Upper lobe of left lung (tissue), 6 donors: ENCODE data around the gene DNAJA2. TPM values are rescaled to one million over a fixed set of nuclear protein-coding genes. Genes with fewer than 3 reads are reported as not detected.

ENCODE experiments used
- ATAC-seq, 2 donors: fragments of 200-7000 bp; cut with Tn5 transposase; one replicate each; pipeline ENCODE4 v1.9.1; 2022; ENCODE audit warnings: mild to moderate bottlenecking in 2 of 2, moderate library complexity in 2 of 2; ENCODE audit not compliant: low FRiP score in 2 of 2
- DNase-seq, 2 donors: peaks; one replicate each; pipeline ENCODE4 v3.0.0-alpha.2; 2019 to 2020
- H3K27ac ChIP-seq, 4 donors: fragments of 200-600 bp; sonication (generic); one replicate each; pipeline ENCODE4 v1.5.1; 2016 to 2019
- H3K27me3 ChIP-seq, 4 donors: fragments of 200-600 bp; sonication (generic); one replicate each; pipeline ENCODE4 v1.5.1; 2017 to 2019
- H3K36me3 ChIP-seq, 4 donors: fragments of 200-600 bp; sonication (generic); one replicate each; pipeline ENCODE4 v1.5.1; 2016 to 2019
- H3K4me1 ChIP-seq, 4 donors: fragments of 200-600 bp; sonication (generic); one replicate each; pipeline ENCODE4 v1.5.1; 2018 to 2019
- H3K4me3 ChIP-seq, 4 donors: fragments of 200-600 bp; sonication (generic); one replicate each; pipeline ENCODE4 v1.5.1; 2017 to 2019; ENCODE audit warnings: mild to moderate bottlenecking in 2 of 4, moderate library complexity in 1 of 4
- H3K9me3 ChIP-seq, 4 donors: fragments of 200-600 bp; sonication (generic); one replicate each; pipeline ENCODE4 v1.5.1; 2018 to 2019
- EP300 ChIP-seq, 4 donors: sonication (generic); formaldehyde crosslinking; IDR thresholded peaks; one replicate each; pipeline ENCODE4 v1.5.1; 2017; ENCODE audit warnings: antibody characterized with exemption in 4 of 4, control low read depth in 2 of 4
- POLR2A ChIP-seq, 4 donors: fragments of 450-650 bp; IDR thresholded peaks; one replicate each; pipeline ENCODE4 v1.5.1; 2016 to 2017; ENCODE audit warnings: antibody characterized with exemption in 4 of 4, mild to moderate bottlenecking in 2 of 4
- POLR2AphosphoS5 ChIP-seq, 2 donors: sonication (generic); formaldehyde crosslinking; IDR thresholded peaks; one replicate each; pipeline ENCODE4 v1.5.1; 2017; ENCODE audit warnings: antibody characterized with exemption in 2 of 2
- WGBS, 2 donors: methylation state at CpG; one replicate each; pipeline ENCODE4 v1.1.5; 2017 to 2018; 5-methylcytosine and 5-hydroxymethylcytosine counted together
- total RNA-seq, 6 donors: library from RNA; depleted of rRNA in 4 of 6; stranded (reverse); fragments of >200 nt in 4 of 6; gene quantifications; one replicate each; pipeline versions ENCODE4 v1.1.0 to v1.2.1, GENCODE V29; 2016 to 2021
- TF ChIP-seq, protein P1 (sequence below), 6 experiments: fragments of 450-650 bp in 4 of 6; fragments of 200-600 bp in 2 of 6; sonication (generic) in 2 of 6; IDR thresholded peaks; one replicate each; pipeline ENCODE4 v1.5.1; 2016 to 2019; ENCODE audit warnings: antibody characterized with exemption in 6 of 6
- donor health status: DM: no; HTN: no; CAD: no; lungs with moderate emphysema.
- donor health status: DM: no; HTN: yes; CAD: no; lungs with severe emphysema.

Gene DNAJA2
- total RNA-seq, 6 donors from 2014 or later: 15.7 to 51.2 (median 41.0) TPM

DNA sequence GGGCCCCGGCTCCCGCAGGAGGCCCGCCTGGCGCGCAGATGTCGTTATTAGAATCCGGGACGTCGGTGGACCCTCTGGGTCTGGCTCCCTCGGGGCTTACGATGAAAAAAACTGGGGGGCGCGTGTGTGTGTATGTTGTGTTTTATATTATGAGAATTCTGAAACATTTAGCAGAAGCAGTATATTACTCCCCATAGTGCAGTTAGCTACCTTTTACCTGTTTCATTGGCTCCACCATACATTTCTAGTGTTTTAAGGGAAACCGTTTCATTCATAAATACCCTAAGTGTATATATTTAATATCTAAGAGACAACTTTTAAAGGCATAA lies 486 bp upstream of the DNAJA2 start:
- Histone ChIP-seq H3K4me1 (peaks cover 20 to 40% (median 26%) of the 10 kb centered on the region in 4 donors), H3K9me3 (no peaks in the 10 kb centered on the region), H3K27ac (peak overlapping the region; percentile 91 to 99 (median 96)), H3K4me3 (peak overlapping the region; percentile 61 to 97 (median 90)), H3K36me3 (peaks cover 0 to 20% (median 7%) of the 10 kb centered on the region in 4 donors), H3K27me3 (no peaks in the 10 kb centered on the region)
- 2 to 3% methylated on average over 12 to 14 of the region's 14 CpGs for WGBS, 2 donors
- no peak for TF ChIP-seq POLR2AphosphoS5 (IDR thresholded peaks at IDR 0.05)
- TF ChIP-seq POLR2A (IDR thresholded peaks at IDR 0.05): no peak
- TF ChIP-seq, protein P1, sequence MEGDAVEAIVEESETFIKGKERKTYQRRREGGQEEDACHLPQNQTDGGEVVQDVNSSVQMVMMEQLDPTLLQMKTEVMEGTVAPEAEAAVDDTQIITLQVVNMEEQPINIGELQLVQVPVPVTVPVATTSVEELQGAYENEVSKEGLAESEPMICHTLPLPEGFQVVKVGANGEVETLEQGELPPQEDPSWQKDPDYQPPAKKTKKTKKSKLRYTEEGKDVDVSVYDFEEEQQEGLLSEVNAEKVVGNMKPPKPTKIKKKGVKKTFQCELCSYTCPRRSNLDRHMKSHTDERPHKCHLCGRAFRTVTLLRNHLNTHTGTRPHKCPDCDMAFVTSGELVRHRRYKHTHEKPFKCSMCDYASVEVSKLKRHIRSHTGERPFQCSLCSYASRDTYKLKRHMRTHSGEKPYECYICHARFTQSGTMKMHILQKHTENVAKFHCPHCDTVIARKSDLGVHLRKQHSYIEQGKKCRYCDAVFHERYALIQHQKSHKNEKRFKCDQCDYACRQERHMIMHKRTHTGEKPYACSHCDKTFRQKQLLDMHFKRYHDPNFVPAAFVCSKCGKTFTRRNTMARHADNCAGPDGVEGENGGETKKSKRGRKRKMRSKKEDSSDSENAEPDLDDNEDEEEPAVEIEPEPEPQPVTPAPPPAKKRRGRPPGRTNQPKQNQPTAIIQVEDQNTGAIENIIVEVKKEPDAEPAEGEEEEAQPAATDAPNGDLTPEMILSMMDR (IDR thresholded peaks at IDR 0.05): no peak
- no peak for TF ChIP-seq EP300 (IDR thresholded peaks at IDR 0.05)
- no peak for ATAC-seq
- no peak for DNase-seq

DNA sequence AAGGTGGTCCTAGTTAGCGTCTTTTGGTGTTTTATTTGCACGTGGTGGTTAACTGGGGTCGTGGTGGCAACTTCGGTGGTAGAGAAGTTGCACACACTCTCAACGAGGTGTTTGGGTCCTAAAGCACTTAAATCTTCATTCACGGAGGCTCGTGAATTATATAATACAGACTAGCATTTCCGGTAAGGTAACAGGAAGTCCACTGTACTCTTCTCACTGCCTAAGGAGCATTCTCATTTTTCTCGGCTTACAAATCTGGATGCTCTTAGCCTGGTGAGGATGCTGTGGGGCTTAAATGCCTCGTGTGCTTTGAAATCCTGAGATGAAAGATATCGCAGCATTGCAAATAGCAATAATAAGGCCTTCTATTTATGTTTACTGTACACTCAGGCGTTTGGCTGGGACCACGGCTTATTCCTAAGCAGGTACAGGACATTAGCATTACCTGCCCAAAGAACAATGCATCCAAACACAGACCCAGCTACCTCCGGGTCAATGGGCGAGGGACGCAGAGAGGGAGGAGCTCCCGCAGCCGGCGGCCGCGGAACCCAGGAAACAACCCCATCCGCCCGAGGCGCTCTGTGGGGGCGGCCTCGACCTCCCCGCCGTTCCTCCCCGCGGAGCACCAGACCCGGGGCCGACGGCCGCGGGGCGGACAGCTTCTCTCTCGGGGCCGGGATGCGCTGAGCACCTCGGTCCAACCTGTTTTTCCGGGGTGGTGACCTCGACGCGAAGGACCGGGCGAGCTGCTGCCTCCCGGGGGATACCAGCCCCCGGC lies 856 bp downstream of the DNAJA2 start:
- no peaks in the 10 kb centered on the region for H3K27me3 ChIP-seq
- DNase-seq: peak; percentile 48 to 90
- peak; percentile 56 to 57 for ATAC-seq
- no peak for TF ChIP-seq EP300 (IDR thresholded peaks at IDR 0.05)
- H3K36me3 ChIP-seq: peaks cover 10 to 33% (median 20%) of the 10 kb centered on the region in 4 donors
- no peaks in the 10 kb centered on the region for H3K9me3 ChIP-seq
- peaks cover 20 to 40% (median 26%) of the 10 kb centered on the region in 4 donors for H3K4me1 ChIP-seq
- H3K27ac ChIP-seq: peak overlapping the region; percentile 91 to 99 (median 96)
- WGBS, 2 donors: 3 to 7% methylated on average over 12 to 30 of the region's 48 CpGs
- H3K4me3 ChIP-seq: peak overlapping the region; percentile 45 to 97 (median 90)

DNA sequence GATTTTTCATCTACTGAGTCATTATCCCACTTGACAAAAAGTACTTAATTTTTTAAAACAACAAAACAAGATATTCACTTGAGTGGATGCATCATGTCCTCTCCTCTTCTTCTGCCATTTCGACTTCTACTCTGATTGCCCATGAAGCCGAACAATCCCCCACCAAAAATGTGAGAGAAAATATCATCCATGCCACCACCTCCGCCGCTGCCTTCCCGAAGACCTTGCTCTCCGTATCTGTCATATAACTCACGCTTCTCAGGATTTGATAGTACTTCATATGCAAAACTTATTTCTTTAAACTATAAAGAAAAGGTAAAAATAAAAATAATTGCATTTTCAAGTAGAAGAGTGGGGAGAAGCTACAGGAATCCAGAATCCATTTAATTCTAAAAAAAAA lies 2.2 kb downstream of the DNAJA2 start:
- H3K36me3 ChIP-seq: peaks cover 24 to 46% (median 33%) of the 10 kb centered on the region in 4 donors
- no peak overlapping the region for H3K27ac ChIP-seq
- no peaks in the 10 kb centered on the region for H3K27me3 ChIP-seq
- DNase-seq: no peak
- H3K9me3 ChIP-seq: no peaks in the 10 kb centered on the region
- TF ChIP-seq EP300 (IDR thresholded peaks at IDR 0.05) (no peak), POLR2AphosphoS5 (IDR thresholded peaks at IDR 0.05) (no peak)
- TF ChIP-seq, protein P1 (IDR thresholded peaks at IDR 0.05): no peak
- ATAC-seq: no peak
- WGBS, 2 donors: 93% methylated on average over 7 of the region's 7 CpGs
- H3K4me3 ChIP-seq: no peak overlapping the region
- H3K4me1 ChIP-seq: peaks cover 20 to 40% (median 26%) of the 10 kb centered on the region in 4 donors

DNA sequence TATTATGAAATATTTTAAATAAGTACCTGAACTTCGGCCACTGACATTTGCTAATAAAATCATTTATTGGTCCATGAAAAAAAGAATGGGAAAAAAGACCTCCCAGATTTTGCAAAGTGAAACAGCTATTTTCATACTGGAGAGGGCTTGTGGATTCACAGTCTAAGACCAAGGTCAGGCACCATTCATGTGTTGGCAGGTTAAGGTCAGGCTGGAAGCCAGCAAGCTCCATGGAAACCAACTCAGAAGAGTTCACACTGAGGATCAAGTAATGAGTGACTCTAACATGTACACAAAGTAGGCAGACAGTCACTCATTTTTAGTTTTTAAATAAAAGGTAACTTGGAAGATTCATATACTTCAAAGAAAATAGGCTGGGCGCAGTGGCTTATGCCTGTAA lies 3.4 kb downstream of the DNAJA2 start:
- 77 to 86% methylated on average over 2 of the region's 2 CpGs for WGBS, 2 donors
- TF ChIP-seq, protein P1 (IDR thresholded peaks at IDR 0.05): no peak
- no peak for TF ChIP-seq POLR2A (IDR thresholded peaks at IDR 0.05)
- no peak for TF ChIP-seq EP300 (IDR thresholded peaks at IDR 0.05)
- no peak for TF ChIP-seq POLR2AphosphoS5 (IDR thresholded peaks at IDR 0.05)
- Histone ChIP-seq H3K4me1 (peaks cover 20 to 40% (median 26%) of the 10 kb centered on the region in 4 donors), H3K27me3 (no peaks in the 10 kb centered on the region), H3K4me3 (no peak overlapping the region), H3K27ac (no peak overlapping the region), H3K9me3 (no peaks in the 10 kb centered on the region), H3K36me3 (peaks cover 28 to 58% (median 45%) of the 10 kb centered on the region in 4 donors)
- ATAC-seq: no peak
- no peak for DNase-seq

DNA sequence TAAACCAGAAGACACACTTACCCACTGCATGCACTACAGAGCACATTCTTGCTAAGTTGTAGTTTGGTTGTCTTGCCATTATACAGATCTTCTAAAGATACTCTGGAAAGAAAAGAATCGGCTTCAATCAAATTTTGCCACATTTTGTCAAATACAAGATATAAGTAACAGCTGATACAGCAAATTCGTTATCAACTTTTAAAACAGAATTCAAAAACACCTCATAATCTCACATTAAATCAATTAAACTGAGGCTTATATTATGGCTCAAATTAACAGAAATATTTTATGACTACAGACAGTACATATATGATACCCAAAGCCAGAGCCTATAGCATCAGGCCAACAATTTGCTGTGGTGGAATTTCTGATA lies 5.4 kb downstream of the DNAJA2 start:
- TF ChIP-seq, protein P1 (IDR thresholded peaks at IDR 0.05): no peak
- TF ChIP-seq POLR2A (IDR thresholded peaks at IDR 0.05) (no peak), POLR2AphosphoS5 (IDR thresholded peaks at IDR 0.05) (no peak), EP300 (IDR thresholded peaks at IDR 0.05) (no peak)
- ATAC-seq: no peak
- peaks cover 14 to 29% (median 20%) of the 10 kb centered on the region in 4 donors for H3K4me1 ChIP-seq
- no peaks in the 10 kb centered on the region for H3K9me3 ChIP-seq
- WGBS, 2 donors: 95 to 97% methylated on average over 2 of the region's 2 CpGs
- H3K36me3 ChIP-seq: peaks cover 43 to 79% (median 65%) of the 10 kb centered on the region in 4 donors
- H3K4me3 ChIP-seq: no peak overlapping the region
- no peak overlapping the region for H3K27ac ChIP-seq
- no peak for DNase-seq
- H3K27me3 ChIP-seq: no peaks in the 10 kb centered on the region
